Hematopoietic multipotent progenitor cell treated with erythropoietin and hydrocortisone succinate and interleukin-3 and kit ligand, for 4 days (in vitro differentiated cells): ENCODE data around the gene TMA16.

Experiments
- DNase-seq: peaks from one replicate; pipeline ENCODE4 v3.0.0-alpha.2; 2015

Gene TMA16

GRCh38 chr4:163565226-163566135 lies 71.0 kb downstream of the TMA16 start:
- DNase-seq, result no peak

DNA sequence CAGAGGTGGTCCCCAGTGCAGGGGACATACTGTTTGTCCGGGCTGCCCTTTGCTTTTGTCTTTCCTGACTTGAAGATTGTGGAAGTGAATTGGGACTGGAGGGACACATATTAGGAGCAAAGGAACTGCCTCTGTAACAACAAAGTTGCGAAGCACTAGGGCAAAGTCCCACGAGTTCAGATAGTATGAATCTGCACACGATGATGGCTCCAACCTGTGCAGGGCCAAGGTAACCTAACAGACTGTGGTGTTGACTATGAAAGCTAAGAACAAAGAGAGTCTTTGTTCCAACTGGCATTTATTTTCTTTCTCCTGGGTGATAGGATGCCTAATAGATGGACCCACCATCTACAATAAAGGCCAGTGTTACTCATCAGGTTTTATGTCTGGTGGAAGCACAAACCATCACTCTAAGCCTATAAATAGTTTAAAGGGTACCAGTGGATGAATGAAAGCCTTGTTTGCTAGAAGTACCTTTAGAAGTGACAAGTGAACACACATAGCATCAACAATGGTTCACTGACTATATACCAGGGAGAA lies 71.8 kb downstream of the TMA16 start:
- DNase-seq, result no peak

GRCh38 chr4:163568843-163569242 lies 74.4 kb downstream of the TMA16 start:
- no peak for DNase-seq
